ENCODE data around the gene C11orf16. TPM values are rescaled to one million over a fixed set of nuclear protein-coding genes. Genes with fewer than 3 reads are reported as not detected.
A peak's percentile ranks its signal among the peaks of the same experiment; 100 is the strongest.

C11orf16 gene
- total RNA-seq, 1 donor from 2014 or later, result not detected

GRCh38 chr11:8922691-8923090 is 10.1 kb downstream of the C11orf16 start:
- peaks cover 7% of the 10 kb centered on the region for H3K4me1 ChIP-seq (ENCODE audit: insufficient read depth, low read length)
- no peaks in the 10 kb centered on the region for H3K9me3 ChIP-seq (ENCODE audit: insufficient read depth, low read depth, low read length)
- no peaks in the 10 kb centered on the region for H3K27me3 ChIP-seq (ENCODE audit: insufficient read depth, low read length)
- H3K9ac ChIP-seq (ENCODE audit: low read length), result no peak overlapping the region
- no peak for TF ChIP-seq EZH2 (IDR thresholded peaks at IDR 0.05; ENCODE audit: insufficient read depth, low read length)
- no peak for TF ChIP-seq CTCF (IDR thresholded peaks at IDR 0.05; ENCODE audit: insufficient read depth, low read depth, low read length)
- H3K79me2 ChIP-seq (ENCODE audit: insufficient read depth, low read length), result peaks cover 3% of the 10 kb centered on the region
- Mint-ChIP-seq H3K27ac (ENCODE audit: unreplicated experiment) (no peak overlapping the region), H3K9me3 (ENCODE audit: unreplicated experiment) (no peaks in the 10 kb centered on the region), H3K4me1 (ENCODE audit: low read depth, unreplicated experiment) (peaks cover 13% of the 10 kb centered on the region), H3K36me3 (ENCODE audit: low read depth, unreplicated experiment) (peaks cover 26% of the 10 kb centered on the region), H3K27me3 (ENCODE audit: low read depth, unreplicated experiment) (no peaks in the 10 kb centered on the region), H3K4me3 (ENCODE audit: unreplicated experiment) (no peak overlapping the region)
- H2AFZ ChIP-seq (ENCODE audit: low read depth, low read length), result no peak overlapping the region
- H3K36me3 ChIP-seq (ENCODE audit: insufficient read depth, low read length), result peaks cover 32% of the 10 kb centered on the region
- FAIRE-seq (no peak), DNase-seq (ENCODE audit: low read depth) (no peak)
- no peak overlapping the region for H3K27ac ChIP-seq (ENCODE audit: low read depth, low read length)
- no peak overlapping the region for H3K4me2 ChIP-seq (ENCODE audit: low read length)
- peaks cover 5% of the 10 kb centered on the region for H4K20me1 ChIP-seq (ENCODE audit: insufficient read depth, low read length)
- no peak overlapping the region for H3K4me3 ChIP-seq (ENCODE audit: insufficient read depth, low read depth, low read length)

- H3K9me3 Mint-ChIP-seq (ENCODE audit: unreplicated experiment), result no peaks in the 10 kb centered on the region
- peaks cover 51% of the 10 kb centered on the region for H3K4me1 Mint-ChIP-seq (ENCODE audit: low read depth, unreplicated experiment)
- H3K9me3 ChIP-seq (ENCODE audit: insufficient read depth, low read depth, low read length), result no peaks in the 10 kb centered on the region
- H3K27me3 ChIP-seq (ENCODE audit: insufficient read depth, low read length), result no peaks in the 10 kb centered on the region
- FAIRE-seq, result peak; percentile 94
- H3K4me1 ChIP-seq (ENCODE audit: insufficient read depth, low read length), result peaks cover 40% of the 10 kb centered on the region
- H3K27ac Mint-ChIP-seq (ENCODE audit: unreplicated experiment), result peak overlapping the region; percentile 96
- DNase-seq (ENCODE audit: low read depth), result peak; percentile 94
- peak overlapping the region; percentile 77 for H3K4me2 ChIP-seq (ENCODE audit: low read length)
- peak overlapping the region; percentile 18 for H3K4me3 ChIP-seq (ENCODE audit: insufficient read depth, low read depth, low read length)
- peak overlapping the region; percentile 51 for H3K4me3 Mint-ChIP-seq (ENCODE audit: unreplicated experiment)
- H3K27me3 Mint-ChIP-seq (ENCODE audit: low read depth, unreplicated experiment), result no peaks in the 10 kb centered on the region
- no peak for TF ChIP-seq CTCF (IDR thresholded peaks at IDR 0.05; ENCODE audit: insufficient read depth, low read depth, low read length)
- TF ChIP-seq EZH2 (IDR thresholded peaks at IDR 0.05; ENCODE audit: insufficient read depth, low read length), result no peak
- H3K9ac ChIP-seq (ENCODE audit: low read length), result peak overlapping the region; percentile 56
- H3K36me3 ChIP-seq (ENCODE audit: insufficient read depth, low read length), result peaks cover 32% of the 10 kb centered on the region
- H4K20me1 ChIP-seq (ENCODE audit: insufficient read depth, low read length), result peaks cover 5% of the 10 kb centered on the region
- H2AFZ ChIP-seq (ENCODE audit: low read depth, low read length), result no peak overlapping the region
- H3K27ac ChIP-seq (ENCODE audit: low read depth, low read length), result peak overlapping the region; percentile 75
- peaks cover 17% of the 10 kb centered on the region for H3K79me2 ChIP-seq (ENCODE audit: insufficient read depth, low read length)
- peaks cover 14% of the 10 kb centered on the region for H3K36me3 Mint-ChIP-seq (ENCODE audit: low read depth, unreplicated experiment)
These were observed 15.5 kb downstream of the C11orf16 start for GRCh38 chr11:8917157-8917825.

- H3K4me3 ChIP-seq (ENCODE audit: insufficient read depth, low read depth, low read length), result no peak overlapping the region
- H3K4me2 ChIP-seq (ENCODE audit: low read length), result peak overlapping the region; percentile 67
- Mint-ChIP-seq H3K27ac (ENCODE audit: unreplicated experiment) (no peak overlapping the region), H3K4me1 (ENCODE audit: low read depth, unreplicated experiment) (peaks cover 57% of the 10 kb centered on the region), H3K27me3 (ENCODE audit: low read depth, unreplicated experiment) (no peaks in the 10 kb centered on the region), H3K36me3 (ENCODE audit: low read depth, unreplicated experiment) (peaks cover 3% of the 10 kb centered on the region), H3K9me3 (ENCODE audit: unreplicated experiment) (no peaks in the 10 kb centered on the region), H3K4me3 (ENCODE audit: unreplicated experiment) (peak overlapping the region; percentile 77)
- H2AFZ ChIP-seq (ENCODE audit: low read depth, low read length), result no peak overlapping the region
- no peaks in the 10 kb centered on the region for H3K9me3 ChIP-seq (ENCODE audit: insufficient read depth, low read depth, low read length)
- H3K9ac ChIP-seq (ENCODE audit: low read length), result no peak overlapping the region
- no peak overlapping the region for H3K27ac ChIP-seq (ENCODE audit: low read depth, low read length)
- FAIRE-seq, result no peak
- H3K79me2 ChIP-seq (ENCODE audit: insufficient read depth, low read length), result peaks cover 28% of the 10 kb centered on the region
- H3K27me3 ChIP-seq (ENCODE audit: insufficient read depth, low read length), result no peaks in the 10 kb centered on the region
- no peak for DNase-seq (ENCODE audit: low read depth)
- peaks cover 5% of the 10 kb centered on the region for H4K20me1 ChIP-seq (ENCODE audit: insufficient read depth, low read length)
- peaks cover 50% of the 10 kb centered on the region for H3K4me1 ChIP-seq (ENCODE audit: insufficient read depth, low read length)
- peaks cover 18% of the 10 kb centered on the region for H3K36me3 ChIP-seq (ENCODE audit: insufficient read depth, low read length)
- TF ChIP-seq CTCF (IDR thresholded peaks at IDR 0.05; ENCODE audit: insufficient read depth, low read depth, low read length) (no peak), EZH2 (IDR thresholded peaks at IDR 0.05; ENCODE audit: insufficient read depth, low read length) (no peak)
These were observed 18.1 kb downstream of the C11orf16 start for GRCh38 chr11:8914661-8915018.
